GM18951 (cell line): ENCODE results near the gene PTPN14.
"Not testable (repeated sequence)": the region's sequence is repeated elsewhere in the genome, so short reads cannot be mapped to it uniquely, and the experiment has no call there.

Experiments used
- POLR2A ChIP-seq: IDR thresholded peaks from 4 replicates; pipeline ENCODE4 v1.6.1; 2011; ENCODE audit warnings: mild to moderate bottlenecking; ENCODE audit not compliant: insufficient read length, insufficient read depth; ENCODE audit errors: extremely low read depth
- in situ Hi-C: fragments of 300-500 bp; cut with MboI; formaldehyde crosslinking; loops from one replicate; pipeline ENCODE4 v1.12.0; 2022; ENCODE audit warnings: low sequenced_read_pairs, mixed read lengths, inconsistent platforms; ENCODE audit not compliant: unreplicated experiment

The PTPN14 gene

DNA sequence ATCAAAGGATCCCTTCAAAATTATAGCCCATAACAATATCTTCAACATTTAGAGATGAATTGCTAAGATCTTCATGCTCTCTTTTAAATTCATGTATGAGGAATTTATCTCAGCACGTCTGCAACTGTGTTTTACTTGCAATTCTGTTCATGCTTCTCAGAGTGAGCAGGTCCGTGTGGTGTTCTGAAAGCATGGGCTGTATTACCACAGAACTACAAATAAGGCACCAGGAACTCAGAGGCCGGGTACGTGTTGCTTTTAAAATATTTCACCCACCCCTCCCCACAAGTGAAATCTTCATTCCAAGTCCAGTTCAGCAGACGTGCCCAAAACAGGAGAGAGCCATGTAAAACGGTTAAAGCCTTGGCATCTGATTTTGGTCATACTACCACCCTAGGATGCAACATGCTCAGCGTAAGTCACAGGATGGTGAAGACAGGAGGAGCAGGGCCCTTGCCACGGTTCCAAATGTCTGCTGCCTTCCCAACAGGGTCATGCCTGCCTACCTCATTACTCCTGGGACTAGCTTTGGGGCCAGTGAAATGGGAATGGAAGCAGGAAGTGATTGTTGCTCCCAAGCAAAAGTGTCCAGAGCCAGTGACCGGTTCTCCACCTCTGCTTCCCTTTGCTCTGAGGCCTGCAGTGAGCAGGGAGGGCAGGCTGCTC is 133.7 kb downstream of the PTPN14 start:
- TF ChIP-seq POLR2A = no peak
- in situ Hi-C loops = no loop called here

DNA sequence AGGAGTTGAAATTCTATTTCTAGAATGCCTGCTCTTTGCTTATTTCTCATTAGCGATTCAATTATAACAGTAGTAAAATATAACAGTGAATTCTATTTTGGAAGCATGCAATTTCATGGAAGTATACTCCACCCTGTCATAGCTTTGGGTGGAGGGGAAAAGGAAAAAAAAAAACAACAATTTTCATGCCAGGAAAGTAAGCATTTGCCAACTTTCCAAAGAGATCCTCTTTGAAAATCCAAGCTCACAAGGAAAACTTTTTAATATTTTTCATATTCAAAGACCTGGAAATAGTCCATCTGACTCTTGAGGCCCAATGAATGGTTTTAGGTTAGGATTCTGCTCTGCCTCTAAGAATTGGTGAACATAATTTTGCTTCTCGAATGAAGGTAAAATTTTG is 134.5 kb downstream of the PTPN14 start:
- no peak for TF ChIP-seq POLR2A

DNA sequence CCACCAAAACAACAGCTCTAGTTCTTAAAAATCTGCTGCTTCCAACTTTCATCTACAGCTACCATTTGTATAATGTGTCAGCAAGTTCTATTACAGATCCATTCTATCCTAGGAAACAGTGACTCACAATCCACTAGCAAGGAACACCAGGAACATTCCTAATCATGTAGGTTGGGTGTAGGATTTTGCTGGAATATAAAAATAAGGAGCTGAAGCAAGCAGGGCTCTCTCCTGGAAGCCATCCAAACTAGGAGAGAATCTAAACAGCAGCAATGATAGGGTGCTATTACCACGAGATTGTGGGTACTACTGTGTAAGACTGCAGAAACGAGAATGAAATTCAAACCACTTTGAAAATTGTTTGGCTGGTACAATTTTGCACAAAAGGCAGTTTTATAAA is 135.0 kb downstream of the PTPN14 start:
- TF ChIP-seq POLR2A = no peak
- in situ Hi-C loops = no loop called here

More for the DNA sequence above, 134.5 kb downstream of the PTPN14 start:
- in situ Hi-C loops = no loop called here

DNA sequence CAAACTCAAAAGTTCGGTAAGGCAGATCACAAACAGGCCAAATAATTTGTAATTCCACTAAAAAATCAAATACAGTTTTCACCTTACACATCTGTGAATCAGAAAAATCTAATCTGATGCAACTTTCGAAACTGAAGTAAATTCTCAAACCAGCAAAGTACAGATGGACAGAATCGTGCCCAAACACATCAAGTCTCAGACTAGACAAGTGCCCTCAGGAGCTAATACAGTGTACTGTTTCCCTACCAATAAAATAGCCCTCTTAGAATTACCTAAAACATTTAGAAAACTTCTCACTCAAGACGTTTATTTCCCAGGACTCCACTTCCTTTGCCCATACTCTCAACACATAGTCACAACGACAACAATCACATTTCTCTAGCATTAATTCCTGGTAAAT is 136.3 kb downstream of the PTPN14 start:
- in situ Hi-C loops = no loop called here
- no peak for TF ChIP-seq POLR2A

DNA sequence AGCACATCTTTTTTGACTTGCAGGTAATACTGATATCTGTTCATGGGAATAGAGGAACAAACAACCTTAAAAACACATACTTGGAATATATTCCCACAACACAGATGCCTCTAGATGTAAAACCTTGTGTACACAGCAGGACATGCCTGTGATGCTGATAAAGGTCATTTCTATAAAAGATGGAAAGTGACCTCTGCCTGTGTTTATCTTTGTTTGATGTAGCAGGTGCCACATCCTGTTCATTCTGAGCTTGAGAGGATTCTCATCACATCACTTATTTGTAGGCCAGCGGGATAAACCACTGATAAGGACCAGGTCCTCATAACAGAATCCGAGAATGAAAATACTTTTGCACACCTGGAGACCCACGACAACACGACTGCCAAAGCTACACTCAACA is 136.7 kb downstream of the PTPN14 start:
- TF ChIP-seq POLR2A = no peak
- in situ Hi-C loops = no loop called here

DNA sequence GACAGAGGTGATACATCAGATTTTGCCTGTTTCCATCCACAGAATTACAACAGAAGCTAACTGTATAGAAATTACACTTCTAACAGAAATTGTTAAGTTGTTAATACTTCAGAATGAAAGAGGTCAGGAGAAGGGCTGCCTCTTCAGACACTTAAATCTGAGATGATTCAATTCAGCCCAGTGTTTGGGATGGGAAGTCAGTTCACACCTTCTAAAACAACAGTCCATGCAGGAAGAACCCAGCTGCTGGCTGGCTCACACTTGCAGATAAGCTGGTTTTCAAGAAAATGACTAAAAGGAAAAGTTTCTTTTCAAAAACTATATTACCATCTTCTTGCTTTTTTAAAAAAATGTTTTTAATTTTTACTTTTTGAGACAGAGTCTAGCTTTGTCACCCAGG is 138.1 kb downstream of the PTPN14 start:
- no peak for TF ChIP-seq POLR2A
- in situ Hi-C loops = no loop called here

DNA sequence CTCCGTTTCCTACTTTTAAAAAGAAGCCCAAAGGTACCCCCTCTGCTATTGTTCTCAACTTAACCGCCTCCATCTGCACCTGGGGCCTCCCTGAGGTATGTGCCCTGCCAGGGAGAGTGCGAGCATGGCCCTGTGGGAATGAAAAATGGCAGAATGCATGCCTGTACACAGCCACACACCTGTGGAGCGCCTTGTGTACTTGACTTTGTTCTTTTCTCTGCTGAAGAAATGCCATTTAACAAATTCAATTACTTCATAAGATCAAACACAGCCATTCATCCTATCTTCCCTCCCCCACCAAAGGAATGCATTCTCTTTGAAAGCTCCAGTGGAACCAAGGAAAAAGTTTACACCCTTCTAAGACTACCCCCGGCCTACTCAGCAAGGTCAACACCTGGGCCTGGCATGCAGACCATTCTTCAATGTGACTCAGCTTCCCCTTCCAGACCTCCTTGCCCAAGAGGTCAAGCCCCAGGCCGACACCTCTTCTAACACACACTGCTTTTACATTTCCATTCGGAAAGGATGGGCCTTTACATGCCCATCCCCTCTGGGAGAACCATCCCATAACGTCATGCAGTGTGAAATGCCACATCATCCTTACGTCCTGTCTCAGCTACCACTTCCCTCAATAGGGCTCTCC is 146.7 kb downstream of the PTPN14 start:
- in situ Hi-C loops = no loop called here
- no peak for TF ChIP-seq POLR2A

DNA sequence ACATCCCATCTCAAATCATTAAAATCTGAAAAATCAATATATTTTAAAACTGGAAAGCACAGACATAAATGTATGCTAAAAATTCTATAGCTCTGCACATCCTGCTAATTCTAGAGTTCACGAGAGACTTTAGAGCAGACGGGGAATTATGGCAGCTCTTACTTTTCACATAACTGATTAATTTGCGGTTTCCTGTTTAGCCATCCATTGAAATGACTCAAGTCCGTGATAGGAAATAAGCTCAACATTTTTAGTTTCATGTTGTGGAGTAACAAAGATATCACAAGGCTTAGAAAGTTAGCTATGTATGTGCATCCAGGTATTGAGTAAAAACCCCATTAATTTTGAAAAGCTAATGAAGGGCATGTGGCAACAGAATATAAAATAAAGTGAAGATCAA is 147.2 kb downstream of the PTPN14 start:
- no peak for TF ChIP-seq POLR2A
- in situ Hi-C loops = no loop called here

DNA sequence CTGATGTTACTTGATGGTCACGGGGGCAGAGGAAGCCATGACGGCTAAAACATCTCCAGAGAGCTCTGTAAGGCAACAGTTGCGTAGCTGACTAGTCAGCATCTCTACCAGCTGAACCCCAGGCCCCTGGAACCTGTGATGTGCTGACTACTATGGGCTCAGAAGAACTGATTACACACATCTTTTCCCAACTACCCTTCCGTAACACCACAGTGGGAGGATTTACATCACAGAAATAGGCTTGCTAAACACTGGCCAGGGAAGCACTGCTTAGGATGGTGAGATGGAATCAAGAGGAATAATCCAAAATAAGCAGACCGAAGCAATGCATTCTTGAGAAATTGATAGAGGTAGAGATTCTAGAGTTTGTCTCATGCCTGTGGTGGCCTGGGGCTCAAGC is 148.0 kb downstream of the PTPN14 start:
- TF ChIP-seq POLR2A = no peak
- in situ Hi-C loops = no loop called here

DNA sequence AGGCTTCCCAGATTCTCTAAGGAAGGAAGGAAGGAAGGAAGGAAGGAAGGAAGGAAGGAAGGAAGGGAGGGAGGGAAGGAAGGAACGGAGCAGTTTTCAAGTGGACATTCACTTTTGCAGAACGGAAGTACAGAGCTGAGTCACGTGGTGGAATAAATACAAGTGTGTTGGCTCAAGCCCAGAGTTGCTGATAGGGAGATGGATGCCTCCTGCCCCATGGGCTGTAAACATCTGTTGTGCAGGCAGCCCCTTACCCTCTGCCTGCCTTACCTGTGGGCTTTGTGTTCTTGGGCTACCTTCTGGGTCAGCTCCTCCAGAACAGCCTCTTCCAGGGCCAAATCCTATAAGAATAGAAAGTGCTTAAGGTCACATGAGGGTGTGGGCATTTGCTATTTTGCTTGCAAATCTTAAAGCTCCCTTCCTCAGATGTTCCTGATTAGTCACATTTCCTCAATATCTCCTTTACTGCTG is 148.8 kb downstream of the PTPN14 start:
- in situ Hi-C loops = no loop called here
- no peak for TF ChIP-seq POLR2A

DNA sequence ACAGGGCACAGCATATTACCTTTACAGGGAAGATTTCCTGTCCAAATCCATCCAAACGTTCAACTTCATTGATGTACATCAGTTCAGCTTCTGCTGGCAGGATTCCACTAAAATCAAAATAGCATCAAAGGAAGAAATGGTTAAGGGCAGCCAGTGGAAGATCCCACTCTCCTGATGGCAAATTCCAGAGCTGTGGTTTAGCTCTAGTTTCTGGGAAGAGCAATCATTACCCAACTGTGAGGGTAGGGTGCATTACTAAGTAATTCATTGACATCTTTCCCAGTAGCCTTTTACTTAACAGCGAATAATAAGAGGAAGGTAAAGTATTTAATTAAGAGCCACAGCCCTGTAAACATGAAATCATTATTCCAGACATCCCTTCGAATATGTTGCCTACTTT is 149.7 kb downstream of the PTPN14 start:
- in situ Hi-C loops = no loop called here
- no peak for TF ChIP-seq POLR2A

DNA sequence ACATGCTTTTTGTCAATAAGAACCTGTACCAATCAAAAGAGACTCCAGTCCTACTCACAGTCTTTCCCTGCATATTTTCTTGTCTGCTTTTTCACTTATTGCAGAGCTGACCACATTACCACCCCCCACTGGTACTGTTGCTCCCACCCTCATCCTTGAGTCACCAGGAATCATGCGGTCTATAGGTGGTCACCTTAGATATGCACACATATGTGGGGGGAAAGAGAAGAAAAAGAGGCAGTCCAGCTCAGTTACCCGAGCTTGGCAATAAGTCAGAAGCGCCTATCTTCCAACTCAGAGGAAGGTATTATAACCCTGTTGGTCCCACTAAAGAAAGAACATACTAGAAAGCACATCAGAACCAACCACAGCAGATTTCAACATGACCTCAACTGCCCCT is 151.3 kb downstream of the PTPN14 start:
- in situ Hi-C loops = no loop called here
- no peak for TF ChIP-seq POLR2A

DNA sequence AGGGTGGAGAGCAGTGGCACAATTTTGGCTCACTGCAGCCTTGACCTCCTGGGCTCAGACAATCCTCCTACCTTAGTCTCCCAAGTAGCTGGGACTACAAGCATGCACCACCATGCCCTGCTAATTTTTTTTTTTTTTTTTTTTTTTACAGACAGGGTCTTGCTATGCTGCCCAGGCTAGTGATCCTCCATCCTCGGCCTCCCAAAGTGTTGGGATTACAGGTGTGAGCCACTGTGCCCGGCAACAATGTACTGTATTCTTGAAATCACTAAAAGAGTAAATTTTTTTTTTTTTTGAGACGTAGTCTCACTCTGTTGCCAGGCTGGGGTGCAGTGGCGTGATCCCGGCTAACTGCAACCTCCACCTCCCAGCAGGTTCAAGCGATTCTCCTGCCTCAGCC is 152.9 kb downstream of the PTPN14 start:
- no peak for TF ChIP-seq POLR2A
- in situ Hi-C loops = no loop called here

DNA sequence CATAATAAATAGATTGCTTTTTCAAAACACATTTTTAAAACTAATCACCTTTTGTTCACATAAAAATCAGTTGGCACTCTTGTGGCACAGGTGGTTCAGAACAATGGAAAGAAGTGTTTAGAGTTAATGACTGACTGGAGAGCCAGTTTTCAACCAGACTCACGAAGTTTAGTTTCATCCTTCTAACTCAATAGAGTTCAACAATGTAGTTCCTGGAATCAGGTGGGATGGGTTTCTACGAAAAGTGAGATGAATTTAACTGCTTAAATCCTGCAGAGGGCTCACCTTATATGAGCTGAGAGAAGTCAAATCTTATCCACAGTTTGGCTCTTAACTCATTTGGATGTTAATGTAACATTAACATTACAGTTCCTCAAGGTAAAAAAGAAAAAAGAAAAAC is 153.9 kb downstream of the PTPN14 start:
- in situ Hi-C loops = no loop called here
- TF ChIP-seq POLR2A = no peak

DNA sequence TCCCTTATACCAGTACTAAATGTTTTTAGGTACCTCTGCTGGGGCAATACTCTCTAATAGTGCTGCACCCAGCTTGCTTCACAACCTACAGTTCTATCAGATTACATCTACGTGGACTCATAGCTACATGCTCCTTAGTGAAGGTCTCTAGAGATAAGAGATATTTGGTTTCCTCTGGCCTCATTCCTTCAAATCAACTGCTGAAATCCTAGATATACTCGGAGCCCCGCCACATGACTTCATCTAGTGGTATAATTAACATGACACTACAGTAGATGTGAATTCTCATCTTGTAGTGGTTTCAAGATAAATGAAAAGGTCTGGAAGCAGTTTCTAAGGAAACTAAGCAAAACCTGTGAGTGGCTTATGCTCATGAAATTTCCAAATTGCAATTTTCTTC is 155.1 kb downstream of the PTPN14 start:
- TF ChIP-seq POLR2A = no peak
- in situ Hi-C loops = no loop called here

DNA sequence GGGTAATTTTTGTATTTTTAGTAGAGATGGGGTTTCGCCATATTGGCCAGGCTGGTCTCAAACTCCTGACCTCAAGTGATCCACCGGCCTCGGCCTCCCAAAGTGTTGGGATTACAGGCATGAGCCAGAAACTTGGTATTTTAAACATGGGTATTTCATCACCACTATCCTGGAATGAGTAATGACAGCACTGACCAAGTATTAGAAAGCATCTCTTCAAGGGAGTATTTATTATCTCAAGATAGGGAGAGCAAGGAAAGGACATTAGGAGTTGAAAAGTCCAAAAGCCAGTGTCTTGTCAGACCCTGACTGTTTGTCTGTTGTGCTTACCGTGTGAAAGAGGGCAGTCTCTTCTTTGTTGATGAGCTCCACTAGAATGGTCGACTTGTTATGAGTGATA is 156.8 kb downstream of the PTPN14 start:
- in situ Hi-C loops = not testable (repeated sequence)
